IPS-NIHi7 (cell line): ENCODE data around the gene PRMT5.
"Not testable (repeated sequence)": the region's sequence is repeated elsewhere in the genome, so short reads cannot be mapped to it uniquely, and the experiment has no call there.

Experiments
- DNase-seq: peaks from one replicate; pipeline ENCODE4 v3.0.0; 2012; ENCODE audit warnings: mixed read lengths; ENCODE audit errors: extremely low spot score

The PRMT5 gene

GRCh38 chr14:22929104-22929960, at the start of gene PRMT5:
Gene PRMT5 (minus strand): TSS chr14:22929376. CDS start chr14:22929361, 15 bp downstream.
- peak; percentile 95 for DNase-seq

- DNase-seq, result no peak
Observed at GRCh38 chr14:22978487-22978837, 49.3 kb upstream of the PRMT5 start.

GRCh38 chr14:22977684-22978486, 48.7 kb upstream of the PRMT5 start:
- peak; percentile 92 for DNase-seq

DNA sequence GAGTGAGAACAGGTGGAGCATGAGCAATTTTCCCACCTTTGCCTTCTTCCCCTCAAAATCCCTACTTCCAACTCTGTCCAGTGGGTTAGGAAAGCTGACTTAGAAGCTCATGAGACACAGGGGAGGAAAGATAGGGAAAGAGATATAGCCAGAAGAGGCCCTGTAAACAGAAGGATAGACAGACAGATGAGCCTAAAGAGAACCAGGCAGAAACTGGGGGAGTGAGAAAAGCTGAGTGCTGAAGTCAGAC, 48.2 kb upstream of the PRMT5 start:
- no peak for DNase-seq

GRCh38 chr14:22976620-22977433, 47.7 kb upstream of the PRMT5 start:
- no peak for DNase-seq

DNA sequence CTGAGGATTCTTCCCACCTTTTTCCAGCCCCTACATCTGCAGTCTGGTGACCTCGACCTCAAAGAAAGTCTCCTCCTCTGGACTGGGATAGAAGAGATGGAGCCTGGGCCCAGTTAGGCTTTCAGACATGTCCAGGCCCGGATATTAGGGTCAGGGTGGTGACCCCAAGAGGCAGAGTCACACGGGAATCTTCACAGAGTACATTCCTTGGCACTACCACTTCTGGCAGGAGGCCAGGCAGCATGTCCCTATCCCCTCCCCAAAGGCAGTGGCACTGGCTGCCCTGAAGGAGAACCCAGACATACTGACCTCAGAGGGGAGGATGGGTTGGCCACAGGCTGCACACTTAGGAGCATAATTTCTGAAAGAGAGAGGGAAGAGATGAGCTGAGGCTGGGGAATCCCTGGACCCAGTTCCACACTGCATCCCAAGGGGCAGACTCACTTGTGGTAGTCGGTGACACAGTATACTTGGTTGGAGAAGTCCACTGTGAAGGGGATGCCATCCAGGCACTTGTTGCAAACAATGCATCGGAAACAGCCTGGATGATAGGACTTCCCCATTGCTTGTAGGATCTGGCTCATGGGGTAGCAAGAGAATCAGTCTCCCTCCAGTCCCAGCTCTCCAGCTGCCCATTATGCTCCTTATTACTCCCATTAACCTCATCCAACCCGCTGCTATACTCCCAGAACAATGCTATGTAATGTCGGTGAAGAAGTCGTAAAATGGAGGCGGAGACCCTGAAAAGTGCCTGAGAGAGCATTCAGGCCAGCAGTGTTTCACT, 45.5 kb upstream of the PRMT5 start:
- DNase-seq, result no peak

GRCh38 chr14:22973217-22974032, 44.2 kb upstream of the PRMT5 start:
- DNase-seq, result peak; percentile 67

DNA sequence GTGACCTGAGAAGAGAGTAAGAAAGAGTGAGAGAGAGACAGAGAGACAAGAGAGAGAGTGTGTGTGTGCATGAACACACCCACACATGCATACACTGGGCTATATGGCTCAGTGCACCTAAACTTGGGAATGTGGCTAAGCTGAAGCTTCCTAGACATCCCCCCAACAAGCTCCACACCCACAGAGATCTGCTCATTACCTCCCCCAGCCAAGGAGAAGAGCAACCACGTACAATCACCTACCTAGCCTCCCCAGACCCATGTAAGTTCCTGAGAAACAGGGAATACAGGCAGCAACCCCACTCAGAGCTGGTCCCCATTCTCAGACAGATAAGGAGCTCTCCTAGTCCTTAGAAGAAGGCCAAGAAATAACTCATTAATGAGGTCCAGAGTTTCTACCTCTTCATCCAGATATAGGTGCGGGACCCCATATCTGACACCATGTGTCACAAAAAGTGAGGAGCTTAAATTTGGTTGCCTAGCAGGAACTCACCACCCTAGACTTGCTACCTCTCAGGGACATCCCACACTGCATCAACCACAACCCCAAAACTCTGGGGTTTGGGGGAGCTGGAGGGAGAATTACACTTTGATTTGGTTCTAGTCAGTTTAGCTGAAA, 43.2 kb upstream of the PRMT5 start:
- DNase-seq, result no peak

- DNase-seq, result no peak
Observed at GRCh38 chr14:22971152-22971551, 42.0 kb upstream of the PRMT5 start.

DNA sequence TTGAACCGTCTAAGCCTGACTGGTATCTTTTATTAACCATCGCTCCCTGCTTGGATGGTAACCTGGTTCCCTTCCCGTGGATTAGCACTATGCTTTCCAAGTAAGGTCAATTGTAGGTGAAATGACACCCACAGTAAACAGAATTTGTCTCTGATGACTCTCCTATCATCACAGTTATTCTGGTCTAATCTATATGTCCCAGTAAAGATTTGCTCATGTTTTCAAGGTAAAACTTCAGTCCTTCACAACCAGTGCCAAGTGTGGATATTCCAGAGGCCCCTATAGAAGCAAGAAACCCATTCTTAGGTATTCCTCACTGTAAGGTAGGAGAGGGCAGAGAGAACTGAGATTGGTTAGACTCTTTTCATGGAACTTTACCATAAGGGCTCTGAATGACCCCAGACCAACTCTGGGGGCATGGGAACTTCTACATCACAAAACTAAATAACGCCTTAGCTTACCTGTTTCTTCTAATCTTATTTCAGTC, 37.6 kb upstream of the PRMT5 start:
- no peak for DNase-seq

DNA sequence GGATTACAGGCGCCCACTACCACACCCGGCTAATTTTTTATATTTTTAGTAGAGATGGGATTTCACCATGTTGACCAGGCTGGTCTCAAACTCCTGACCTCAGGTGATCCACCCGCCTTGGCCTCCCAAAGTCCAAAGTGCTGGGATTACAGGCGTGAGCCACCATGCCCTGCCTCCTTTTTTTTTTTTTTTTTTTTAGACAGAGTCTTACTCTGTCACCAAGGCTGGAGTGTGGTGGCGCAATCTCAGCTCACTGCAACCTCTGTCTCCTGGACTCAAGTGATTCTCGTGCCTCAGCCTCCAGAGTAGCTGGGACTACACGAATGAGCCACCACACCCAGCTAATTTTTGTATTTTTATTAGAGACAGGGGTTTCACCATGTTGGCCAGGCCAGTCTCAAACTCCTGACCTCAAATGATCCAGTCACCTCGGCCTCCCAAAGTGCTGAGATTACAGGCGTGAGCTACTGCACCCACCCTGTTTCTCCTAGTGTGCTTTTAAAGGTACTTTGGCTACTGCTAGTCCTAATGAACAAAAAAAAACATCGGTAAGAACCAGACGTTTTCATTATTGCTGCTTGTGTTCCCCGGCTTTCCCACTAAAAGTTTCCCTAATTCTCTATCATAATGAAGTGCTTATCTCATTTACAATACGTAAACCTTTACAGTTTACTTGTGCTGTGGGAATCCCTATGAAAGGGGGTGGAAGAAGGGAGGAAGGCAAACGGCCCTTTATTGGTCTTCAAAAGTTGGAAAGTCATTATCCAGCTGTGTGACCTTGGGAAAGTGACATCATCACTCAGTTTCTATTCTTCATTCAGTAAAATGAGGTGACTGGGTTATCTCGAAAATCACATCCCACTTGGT, 37.0 kb upstream of the PRMT5 start:
- DNase-seq, result not testable (repeated sequence)

DNA sequence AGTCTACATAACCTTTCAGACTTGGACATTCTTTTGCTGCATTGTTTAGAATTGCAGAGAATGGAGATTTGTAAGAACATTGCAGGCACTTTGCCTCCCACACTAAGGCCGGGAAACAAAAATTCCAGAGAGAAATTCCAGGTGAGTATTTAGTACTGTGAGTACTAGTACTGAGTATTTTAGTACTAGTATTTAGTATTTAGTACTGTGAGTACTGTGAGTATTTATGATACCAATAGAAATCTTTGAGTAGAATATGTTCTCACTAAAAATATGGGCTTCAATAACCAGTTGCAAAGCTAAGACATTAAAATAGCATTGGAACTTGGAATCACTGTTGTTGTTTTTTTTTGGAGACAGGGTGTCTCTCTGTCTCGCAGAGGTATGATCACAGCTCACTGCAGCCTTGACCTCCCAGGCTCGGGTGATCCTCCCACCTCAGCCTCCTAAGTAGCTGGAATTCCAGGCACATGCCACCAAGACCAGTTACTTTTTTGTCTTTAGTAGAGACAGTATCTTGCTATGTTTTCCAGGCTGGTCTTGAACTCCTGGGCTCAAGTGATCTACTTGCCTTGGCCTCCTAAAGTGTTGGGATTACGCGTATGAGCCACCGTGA, 33.0 kb upstream of the PRMT5 start:
- no peak for DNase-seq

DNA sequence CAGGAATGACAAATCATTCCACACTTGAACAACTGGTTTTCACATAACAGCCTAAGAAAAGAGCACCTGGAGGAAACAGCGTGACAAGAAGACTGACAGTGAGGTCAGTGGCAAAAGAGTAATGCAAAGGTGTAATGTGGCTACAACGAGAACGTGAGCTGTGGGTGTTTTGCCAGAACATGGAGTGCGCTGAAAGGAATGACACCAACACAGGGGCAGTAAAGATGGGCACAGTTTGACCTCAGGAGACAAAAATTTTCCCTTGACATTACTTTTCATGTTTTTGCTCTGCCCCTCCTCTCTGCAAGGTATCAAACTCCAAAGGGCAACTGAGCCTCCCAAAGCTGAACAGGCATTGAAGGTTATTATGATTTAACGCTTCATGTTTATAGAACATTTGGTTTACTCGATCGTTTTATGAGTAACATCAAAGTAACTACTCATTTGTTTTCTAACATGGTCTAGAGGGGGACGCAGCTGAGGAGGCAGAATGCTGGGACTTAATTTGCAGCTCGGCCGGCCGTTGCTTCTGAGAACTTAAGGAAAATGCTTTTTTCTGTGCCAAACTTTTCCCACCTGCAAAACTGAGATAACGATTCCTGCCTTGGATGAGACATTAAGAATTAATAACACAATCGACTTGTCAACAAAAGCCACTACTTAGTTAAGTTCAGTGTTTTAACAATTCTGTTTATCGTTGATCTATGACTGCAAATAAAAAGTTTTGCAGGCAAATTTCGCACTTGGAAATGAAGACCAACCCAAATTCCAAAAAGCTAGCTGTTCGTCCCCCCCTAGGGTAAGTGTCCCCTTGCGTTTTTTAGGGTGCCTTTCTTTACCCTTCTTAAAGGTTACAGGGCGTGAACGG, 26.8 kb upstream of the PRMT5 start:
- no peak for DNase-seq

DNA sequence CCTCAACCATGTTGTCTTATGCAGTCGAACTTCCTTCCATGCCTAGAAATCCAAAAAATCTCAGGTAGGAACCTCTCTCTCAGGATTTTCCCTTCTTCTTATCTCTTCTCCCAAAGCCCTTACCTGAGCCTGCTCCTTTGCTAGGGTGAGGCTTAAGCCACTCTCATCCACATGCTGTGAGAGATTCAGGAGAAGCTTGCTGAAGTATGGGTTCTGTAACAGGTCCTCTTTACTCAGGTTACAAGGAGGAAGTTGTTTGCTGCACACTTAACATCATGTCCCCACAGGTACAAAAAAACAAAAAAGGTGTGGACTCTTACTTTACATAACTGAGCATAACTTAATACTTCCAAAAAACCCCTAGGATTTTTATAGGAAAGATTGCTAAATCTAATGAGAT, 23.2 kb upstream of the PRMT5 start:
- no peak for DNase-seq

DNA sequence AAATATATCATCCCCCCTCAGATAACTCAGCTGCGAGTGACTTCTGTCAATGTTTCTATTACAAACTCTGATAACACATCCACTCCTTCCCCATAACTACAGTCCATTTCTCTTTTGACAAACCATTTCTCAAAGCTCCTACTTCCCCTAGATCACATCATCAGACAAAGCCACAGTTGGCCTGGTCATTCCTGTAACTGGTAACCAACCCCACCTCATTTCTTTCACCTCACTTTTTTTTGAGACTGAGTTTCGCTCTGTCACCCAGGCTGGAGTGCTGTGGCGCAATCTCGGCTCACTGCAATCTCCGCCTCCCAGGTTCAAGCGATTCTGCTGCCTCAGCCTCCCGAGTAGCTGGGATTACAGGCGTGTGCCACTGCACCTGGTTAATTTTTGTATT, 22.6 kb upstream of the PRMT5 start:
- DNase-seq, result not testable (repeated sequence)

DNA sequence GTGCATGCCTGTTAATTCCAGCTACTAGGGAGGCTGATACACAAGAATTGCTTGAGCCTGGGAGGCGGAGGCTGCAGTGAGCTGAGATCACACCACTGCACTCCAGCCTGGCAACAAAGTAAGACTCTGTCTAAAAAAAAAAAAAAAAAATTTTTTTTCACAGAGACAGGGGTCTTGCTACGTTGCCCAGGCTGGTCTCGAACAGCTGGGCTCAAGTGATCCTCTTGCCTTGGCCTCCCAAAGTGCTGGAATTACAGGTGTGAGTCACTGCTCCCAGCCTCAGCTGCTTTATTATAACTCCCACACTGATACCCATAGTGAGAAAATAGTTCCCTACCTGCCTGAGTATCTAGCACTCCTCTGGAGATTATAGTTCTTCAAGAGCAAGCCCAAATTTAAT, 16.5 kb upstream of the PRMT5 start:
- DNase-seq, result no peak

DNA sequence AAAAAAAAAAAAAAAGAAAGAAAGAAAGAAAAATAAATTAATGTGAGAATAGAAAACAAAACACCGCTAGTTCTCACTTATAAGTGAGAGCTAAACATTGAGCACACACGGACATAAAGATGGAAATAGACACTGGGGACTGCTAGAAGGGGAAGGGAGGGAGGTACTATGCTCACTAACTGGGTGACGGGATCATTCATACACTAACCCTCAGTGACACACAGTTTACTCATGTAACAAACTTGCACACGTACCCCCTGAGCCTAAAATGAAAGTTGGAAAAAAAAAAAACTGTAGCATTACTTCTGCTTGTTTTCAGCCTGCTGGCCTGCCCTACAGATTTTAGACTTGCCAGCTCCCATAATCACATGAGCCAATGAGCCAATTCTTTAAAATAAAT, 10.5 kb upstream of the PRMT5 start:
- no peak for DNase-seq

DNA sequence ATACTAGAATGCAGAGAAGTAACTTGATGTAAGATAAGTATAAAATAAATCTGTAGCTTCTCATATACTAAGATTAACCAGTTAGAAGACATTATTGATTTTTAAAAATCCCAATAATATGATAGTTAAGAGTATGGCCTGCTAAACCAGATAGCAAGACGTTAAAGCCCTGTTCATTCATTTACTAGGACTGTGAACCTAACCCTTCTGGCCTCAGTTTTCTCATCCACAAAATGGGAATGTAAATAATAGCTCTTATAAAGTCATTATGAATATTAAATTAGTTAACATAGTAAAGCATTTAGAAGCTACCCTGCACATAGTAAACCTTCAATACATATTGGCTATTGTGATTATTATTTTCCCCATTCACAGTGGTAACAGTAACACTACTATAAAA, 6.0 kb upstream of the PRMT5 start:
- DNase-seq, result no peak
